ENCODE results near the gene NCKAP1. TPM values are rescaled to one million over a fixed set of nuclear protein-coding genes. Genes with fewer than 3 reads are reported as not detected.
"Not testable (repeated sequence)": the region's sequence is repeated elsewhere in the genome, so short reads cannot be mapped to it uniquely, and the experiment has no call there.

NCKAP1 gene
- polyA plus RNA-seq, 3 donors: 113 to 118 (median 117) TPM

- DNase-seq: not testable (repeated sequence)
Measured at GRCh38 chr2:183043580-183043979, 5.3 kb upstream of the NCKAP1 start.

GRCh38 chr2:183040604-183041003, 2.3 kb upstream of the NCKAP1 start:
- DNase-seq: no peak

GRCh38 chr2:183037553-183038340, 510 bp downstream of the NCKAP1 start:
- peak; percentile 48 for DNase-seq

DNA sequence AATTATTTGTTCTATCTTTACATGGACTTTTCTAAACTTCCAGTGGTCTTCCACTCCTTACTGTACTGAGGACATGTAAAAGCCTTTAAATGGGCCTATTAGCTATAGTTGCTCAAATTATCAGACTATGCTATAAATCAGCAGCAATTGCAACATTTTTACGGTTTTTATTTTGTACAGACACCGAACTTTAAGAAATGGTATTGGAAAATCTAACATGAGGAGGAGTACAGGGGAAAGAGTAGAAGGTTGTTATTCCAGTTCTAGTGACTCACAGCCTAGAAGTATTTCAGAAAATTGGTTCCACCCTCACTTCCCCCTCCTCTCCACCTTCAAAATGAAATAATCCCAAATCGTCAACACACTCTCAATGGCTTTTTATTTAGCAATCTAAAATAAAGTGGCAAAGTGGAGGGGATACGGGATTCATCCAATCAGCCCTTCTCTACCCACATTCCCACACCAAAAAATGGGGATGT, 1.1 kb downstream of the NCKAP1 start:
- no peak for DNase-seq

- no peak for DNase-seq
Measured at GRCh38 chr2:183035954-183036669, 2.1 kb downstream of the NCKAP1 start.

- DNase-seq: no peak
Measured at GRCh38 chr2:183035298-183035953, 2.8 kb downstream of the NCKAP1 start.

GRCh38 chr2:183034806-183035205, 3.5 kb downstream of the NCKAP1 start:
- DNase-seq: no peak

- no peak for DNase-seq
Measured at GRCh38 chr2:183033951-183034350, 4.3 kb downstream of the NCKAP1 start.

DNA sequence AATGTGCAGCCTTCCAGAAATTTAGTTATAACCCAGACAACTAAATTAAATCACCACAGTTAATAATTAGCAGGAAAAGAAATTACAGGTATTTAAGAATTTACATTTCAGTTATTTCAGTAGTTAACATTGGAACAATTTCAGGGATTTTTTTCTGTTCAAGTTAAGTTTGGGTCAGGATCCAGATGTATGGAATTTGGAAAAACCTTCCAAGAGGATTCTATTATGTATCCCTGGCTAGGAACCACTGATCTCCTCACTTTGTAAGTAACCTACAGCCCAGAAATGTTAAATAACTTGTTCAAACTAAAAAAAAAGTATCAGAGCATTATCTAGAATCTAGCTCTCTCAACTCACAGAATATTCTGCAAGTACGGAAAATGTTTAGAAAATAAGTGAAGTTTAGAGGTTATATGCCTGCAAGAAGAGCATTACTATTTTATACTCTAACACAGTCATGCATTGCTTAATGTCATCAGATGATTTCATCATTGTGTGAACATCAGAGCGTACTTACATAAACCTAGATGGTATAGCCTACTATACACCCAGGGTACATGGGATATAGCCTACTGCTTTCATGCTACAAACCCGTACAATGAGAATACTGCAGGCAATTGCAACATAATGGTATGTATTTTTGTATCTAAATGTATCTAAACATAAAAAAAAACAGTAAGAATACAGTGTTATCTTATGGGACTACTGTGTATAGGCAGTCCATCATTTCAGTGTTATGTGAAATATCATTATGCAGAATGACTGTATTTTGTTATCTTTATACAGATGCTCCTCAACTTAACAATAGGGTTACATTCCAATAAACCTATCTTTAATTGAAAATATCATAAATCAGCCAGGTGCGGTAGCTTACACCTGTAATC, 6.1 kb downstream of the NCKAP1 start:
- no peak for DNase-seq

DNA sequence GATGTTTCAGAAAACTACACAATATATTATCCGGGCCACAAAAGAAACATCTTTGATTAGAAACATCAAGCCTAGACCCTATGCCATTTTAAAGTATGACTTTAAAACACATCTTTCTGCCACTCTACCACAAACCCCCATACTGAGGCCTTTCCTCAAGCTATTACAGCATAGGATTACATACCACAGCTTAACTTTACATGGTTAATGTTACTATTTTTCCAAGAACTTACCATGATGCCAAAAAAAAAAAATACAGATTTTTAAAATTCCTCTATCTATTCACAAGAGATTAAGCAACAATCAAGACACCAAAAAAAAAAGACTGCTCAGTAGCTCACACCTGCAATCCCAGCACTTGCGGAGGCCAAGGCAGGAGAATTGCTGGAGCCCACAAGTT, 9.0 kb downstream of the NCKAP1 start:
- DNase-seq: no peak

DNA sequence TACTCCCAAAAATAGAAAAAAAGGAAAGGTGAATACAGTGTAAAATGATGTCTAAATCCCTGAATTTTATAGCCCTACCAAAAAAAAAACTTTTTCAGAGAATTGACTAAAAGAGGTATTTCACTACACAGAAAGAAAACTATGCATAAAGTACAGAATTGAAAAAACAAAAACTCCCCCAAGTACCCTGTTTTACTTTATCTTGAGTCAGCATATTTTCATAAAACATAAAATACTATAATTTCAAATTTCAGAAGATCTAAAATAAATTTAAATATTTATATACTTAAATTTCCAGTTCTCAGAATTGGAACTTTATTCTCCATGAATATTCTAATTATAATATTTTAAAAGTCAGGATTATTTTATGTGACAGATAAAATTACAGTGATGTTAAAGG, 10.1 kb downstream of the NCKAP1 start:
- DNase-seq: no peak

DNA sequence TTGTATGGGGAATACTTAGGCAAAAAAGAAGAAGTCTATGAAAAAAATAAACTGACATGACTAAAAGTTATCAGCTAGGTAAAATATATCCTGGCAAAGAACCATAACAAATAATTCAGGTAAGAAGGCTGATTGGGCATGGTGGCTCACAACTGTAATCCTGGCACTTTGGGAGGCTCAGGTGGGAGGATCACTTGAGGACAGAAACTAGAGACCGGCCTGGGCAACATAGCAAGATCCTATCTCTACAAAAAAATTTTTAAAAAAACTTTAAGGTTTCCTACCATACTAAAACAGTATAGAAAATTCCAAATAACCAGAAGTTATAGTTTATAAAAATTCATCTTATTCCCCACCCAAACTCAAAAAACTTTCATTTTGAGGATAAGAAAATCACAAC, 10.8 kb downstream of the NCKAP1 start:
- DNase-seq: no peak

DNA sequence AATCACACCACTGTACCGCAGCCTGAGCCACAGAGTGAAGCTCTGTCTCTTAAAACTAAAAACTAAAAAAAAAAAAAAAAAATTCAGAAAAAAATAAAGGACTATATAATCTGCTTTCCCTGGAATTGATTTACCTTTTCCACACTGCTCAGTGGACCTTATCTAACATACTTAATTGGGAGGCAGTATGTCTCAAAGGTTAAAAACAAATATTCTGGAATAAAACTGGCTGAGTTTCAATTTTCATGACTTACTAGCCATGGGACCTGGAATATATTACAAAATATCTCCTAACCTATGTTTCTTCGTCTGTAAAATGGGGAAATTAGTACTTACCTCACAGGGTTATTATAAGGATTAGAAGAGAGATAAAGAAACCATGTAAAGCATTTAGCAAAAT, 11.8 kb downstream of the NCKAP1 start:
- no peak for DNase-seq

DNA sequence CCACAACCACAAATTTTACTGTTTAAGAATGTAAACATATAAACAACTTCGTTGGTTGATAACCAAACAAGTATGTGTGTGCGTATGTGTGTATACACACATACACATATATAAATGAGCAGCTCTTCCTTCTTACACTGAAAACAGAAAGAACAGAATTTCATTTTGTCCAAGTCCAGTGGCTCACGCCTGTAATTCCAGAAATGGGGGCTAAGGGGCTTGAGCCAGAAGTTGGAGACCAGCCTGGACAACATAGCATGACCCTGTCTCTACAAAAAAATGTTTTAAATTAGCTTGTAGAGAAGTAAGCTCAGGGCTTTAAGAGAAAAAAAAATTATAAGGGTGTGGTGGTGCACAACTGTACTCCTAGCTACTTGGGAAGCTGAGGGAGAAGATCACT, 12.3 kb downstream of the NCKAP1 start:
- no peak for DNase-seq

DNA sequence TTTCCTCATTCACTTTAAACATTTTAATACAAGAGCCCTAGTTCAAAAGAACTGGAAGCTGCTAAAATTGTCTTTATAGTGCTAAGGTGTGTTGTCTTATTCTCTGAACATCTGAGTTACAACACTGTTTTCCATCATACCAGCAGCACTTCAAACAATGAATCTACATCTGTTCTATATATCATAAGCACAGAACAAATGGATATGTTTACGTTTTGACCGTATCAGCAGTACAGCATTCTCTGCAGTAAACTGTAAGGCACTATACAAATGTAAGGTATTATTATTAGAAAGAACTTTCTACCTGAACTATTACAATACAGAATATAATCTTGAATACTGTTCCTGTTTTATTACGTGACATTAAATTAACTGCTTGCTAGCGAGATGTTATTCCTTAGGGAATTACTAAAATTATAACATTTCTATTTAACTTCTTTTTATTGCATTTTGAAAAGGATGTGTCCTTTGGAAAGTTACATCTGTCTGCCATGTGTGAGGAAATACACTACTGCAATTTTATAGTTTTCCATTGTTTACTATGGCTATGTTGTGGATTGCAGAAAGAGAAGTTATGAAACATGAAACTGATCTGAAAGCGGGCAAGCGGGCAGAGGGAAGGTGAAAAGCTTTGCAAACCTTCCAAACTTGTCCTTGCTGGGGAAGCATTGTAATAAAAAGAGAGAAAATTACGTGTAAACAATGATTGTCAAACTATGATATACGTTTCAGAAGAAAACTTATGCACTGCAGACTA, 13.7 kb downstream of the NCKAP1 start:
- no peak for DNase-seq

- no peak for DNase-seq
Measured at GRCh38 chr2:183022711-183023110, 15.5 kb downstream of the NCKAP1 start.

DNA sequence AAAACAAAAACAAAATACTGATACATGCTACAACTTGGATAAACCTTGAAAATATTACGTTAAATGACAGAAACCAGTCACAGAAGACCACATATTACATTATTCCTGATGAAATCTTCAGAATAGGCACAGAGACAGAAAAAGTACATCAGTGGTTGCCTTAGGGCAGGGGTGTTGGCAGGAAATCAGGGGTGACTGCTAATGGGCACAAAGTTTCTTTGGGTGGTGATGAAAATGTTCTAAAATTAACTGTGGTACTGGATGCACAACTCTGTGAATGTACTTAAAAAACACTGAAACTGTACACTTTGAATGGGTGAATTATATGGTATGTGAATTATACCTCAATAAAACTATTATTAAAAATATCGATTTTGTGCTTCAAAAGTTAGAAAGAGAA, 16.6 kb downstream of the NCKAP1 start:
- no peak for DNase-seq

DNA sequence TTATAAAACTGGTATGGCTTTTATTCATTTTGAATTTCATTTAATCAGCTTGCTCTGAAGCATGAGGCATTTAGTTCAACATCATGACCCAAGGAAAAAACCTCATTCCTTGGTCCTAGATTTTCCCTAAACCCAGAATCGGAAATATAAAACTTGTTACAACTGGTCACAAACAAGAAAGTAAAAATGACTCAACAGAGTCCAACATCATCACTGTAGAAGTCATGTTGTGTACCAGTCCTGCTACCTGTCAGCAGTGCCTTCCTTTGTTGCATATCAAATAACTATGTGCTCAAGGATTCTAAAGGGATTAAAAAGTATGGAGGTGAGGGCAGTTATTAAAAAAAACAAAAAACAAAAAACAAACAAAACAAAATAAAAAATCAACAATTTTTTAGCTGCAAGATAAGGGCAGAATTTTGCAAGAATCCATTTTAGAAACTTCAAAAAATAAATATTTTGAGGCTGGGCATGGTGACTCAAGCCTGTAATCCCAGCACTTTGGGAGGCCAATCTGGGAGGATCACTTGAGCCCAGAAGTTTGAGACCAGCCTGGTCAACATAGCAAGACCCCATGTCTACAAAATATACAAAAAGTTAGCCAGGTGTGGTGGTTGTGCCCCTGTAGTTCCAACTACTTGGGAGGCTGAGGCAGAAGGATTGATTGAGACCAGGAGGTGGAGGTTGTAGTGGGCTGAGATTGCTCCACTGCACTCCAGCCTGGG, 18.4 kb downstream of the NCKAP1 start:
- DNase-seq: no peak

DNA sequence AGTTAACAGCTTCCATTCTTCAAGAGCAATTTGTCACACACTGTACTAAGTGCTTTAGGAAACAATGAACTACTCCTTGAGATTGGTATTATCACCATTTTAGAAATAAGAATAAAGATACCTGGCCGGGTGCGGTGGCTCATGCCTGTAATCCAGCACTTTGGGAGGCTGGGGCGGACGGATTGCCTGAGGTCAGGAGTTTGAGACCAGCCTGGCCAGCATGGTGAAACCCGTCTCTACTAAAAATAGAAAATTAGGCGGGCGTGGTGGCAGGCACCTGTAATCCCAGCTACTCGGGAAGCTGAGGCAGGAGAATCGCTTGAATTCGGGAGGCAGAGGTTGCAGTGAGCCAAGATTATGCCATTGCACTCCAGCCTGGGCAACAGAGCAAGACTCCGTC, 20.4 kb downstream of the NCKAP1 start:
- DNase-seq: not testable (repeated sequence)

DNA sequence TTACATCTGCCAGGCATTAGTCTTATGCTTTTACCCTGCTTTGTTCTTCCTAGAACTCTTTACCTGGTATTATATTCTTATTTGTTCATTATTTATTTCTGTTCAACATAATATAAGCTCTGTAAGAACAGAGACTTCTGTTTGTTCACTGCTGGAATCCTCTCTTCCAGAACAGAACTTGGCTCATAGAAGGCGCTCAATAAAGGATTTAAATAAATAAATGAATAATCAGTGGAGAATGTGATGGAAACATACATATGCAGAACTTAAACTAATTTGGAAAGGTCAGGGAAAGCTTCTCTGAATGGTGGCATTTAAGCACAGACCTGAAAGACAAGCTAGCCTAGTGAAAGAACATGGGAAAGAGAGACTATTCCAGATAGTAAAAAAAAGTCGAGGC, 24.3 kb downstream of the NCKAP1 start:
- no peak for DNase-seq
